Measurements from ENCODE around the gene GAREM1.

- no peak for TF ChIP-seq CTCF (IDR thresholded peaks at IDR 0.05; ENCODE audit: low read length)
- TF ChIP-seq EZH2 (IDR thresholded peaks at IDR 0.05; ENCODE audit: borderline replicate concordance, low read length) = no peak
Observed at GRCh38 chr18:32469691-32470459, 807 bp downstream of the GAREM1 start.
